NCI-H2171 (cell line): ENCODE results near the gene MACROD2.
A peak's percentile ranks its signal among the peaks of the same experiment; 100 is the strongest.

Source experiments
- DNase-seq: peaks from one replicate; lab custom pipeline; 2025; lab: John Stamatoyannopoulos, UW

Gene MACROD2

GRCh38 chr20:14470231-14470899, 475.0 kb downstream of the MACROD2 start:
- DNase-seq, result no peak

GRCh38 chr20:14470977-14471661, 475.8 kb downstream of the MACROD2 start:
- DNase-seq, result no peak

- no peak for DNase-seq
Measured at GRCh38 chr20:14477125-14477524, 481.8 kb downstream of the MACROD2 start.

GRCh38 chr20:14478126-14478525, 482.8 kb downstream of the MACROD2 start:
- DNase-seq, result no peak

GRCh38 chr20:14481863-14482262, 486.5 kb downstream of the MACROD2 start:
- no peak for DNase-seq

GRCh38 chr20:14488212-14488611, 492.9 kb downstream of the MACROD2 start:
- no peak for DNase-seq

- no peak for DNase-seq
Measured at GRCh38 chr20:14488756-14489479, 493.6 kb downstream of the MACROD2 start.

- DNase-seq, result no peak
Measured at GRCh38 chr20:14489544-14489943, 494.2 kb downstream of the MACROD2 start.

GRCh38 chr20:14491436-14491835, 496.1 kb downstream of the MACROD2 start:
- no peak for DNase-seq

GRCh38 chr20:14493408-14493807, 498.1 kb downstream of the MACROD2 start:
- no peak for DNase-seq

GRCh38 chr20:14494355-14494754, 499.0 kb downstream of the MACROD2 start:
- DNase-seq, result no peak

- DNase-seq, result no peak
Measured at GRCh38 chr20:14495066-14495465, 499.8 kb downstream of the MACROD2 start.

GRCh38 chr20:14497004-14497403, 501.7 kb downstream of the MACROD2 start:
- DNase-seq, result peak; percentile 10

- peak; percentile 68 for DNase-seq
Measured at GRCh38 chr20:14498772-14499171, 503.5 kb downstream of the MACROD2 start.

- no peak for DNase-seq
Measured at GRCh38 chr20:14505476-14505875, 510.2 kb downstream of the MACROD2 start.

- no peak for DNase-seq
Measured at GRCh38 chr20:14507711-14508110, 512.4 kb downstream of the MACROD2 start.

GRCh38 chr20:14510341-14510740, 515.0 kb downstream of the MACROD2 start:
- no peak for DNase-seq

- no peak for DNase-seq
Measured at GRCh38 chr20:14512839-14513238, 517.5 kb downstream of the MACROD2 start.

GRCh38 chr20:14518648-14519047, 523.3 kb downstream of the MACROD2 start:
- no peak for DNase-seq

GRCh38 chr20:14521016-14521415, 525.7 kb downstream of the MACROD2 start:
- no peak for DNase-seq

- DNase-seq, result no peak
Measured at GRCh38 chr20:14521436-14521835, 526.1 kb downstream of the MACROD2 start.

GRCh38 chr20:14522595-14522994, 527.3 kb downstream of the MACROD2 start:
- DNase-seq, result no peak

GRCh38 chr20:14523090-14523489, 527.8 kb downstream of the MACROD2 start:
- no peak for DNase-seq
